HFF-Myc (cell line): ENCODE results near the gene PLEKHM3.

Experiments used
- DNase-seq: peaks from one replicate; pipeline ENCODE4 v3.0.0-alpha.2; 2011; ENCODE audit warnings: low read depth; ENCODE audit errors: extremely low read depth
- H3K4me3 ChIP-seq: replicated peaks from 2 replicates; pipeline ENCODE4 v1.5.1; 2011; ENCODE audit warnings: low read depth, mild to moderate bottlenecking, control low read depth, low read length
- TF ChIP-seq, protein P1 (sequence below): IDR thresholded peaks from 2 replicates; pipeline ENCODE4 v1.5.1; 2012; ENCODE audit warnings: mild to moderate bottlenecking, low read depth, low read length, control low read depth; ENCODE audit errors: missing control alignments

The PLEKHM3 gene

DNA sequence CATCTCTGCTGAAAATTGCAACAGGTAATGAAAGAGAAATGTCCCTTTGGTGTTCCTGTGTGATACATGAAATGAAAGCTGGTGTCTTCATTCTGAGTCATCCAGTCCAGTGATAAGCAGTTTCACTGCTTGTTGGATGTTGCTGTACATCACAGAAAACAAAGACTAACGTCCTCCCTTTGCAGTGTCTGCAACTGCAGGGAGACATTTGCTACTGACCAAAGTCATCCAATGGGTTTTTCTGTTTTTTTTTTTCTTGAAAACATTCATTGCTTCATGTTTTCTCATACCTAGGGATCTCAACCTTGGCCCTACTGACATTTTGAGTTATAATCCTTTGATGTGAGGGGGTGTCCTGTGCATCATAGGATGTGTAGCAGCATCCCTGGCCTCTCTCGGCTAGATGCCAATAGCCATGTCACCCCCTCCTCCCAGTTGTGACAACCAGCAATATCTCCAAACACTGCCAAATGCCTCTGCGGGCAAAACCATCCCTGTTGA is 192.0 kb downstream of the PLEKHM3 start:
- no peak overlapping the region for H3K4me3 ChIP-seq
- TF ChIP-seq, protein P1, sequence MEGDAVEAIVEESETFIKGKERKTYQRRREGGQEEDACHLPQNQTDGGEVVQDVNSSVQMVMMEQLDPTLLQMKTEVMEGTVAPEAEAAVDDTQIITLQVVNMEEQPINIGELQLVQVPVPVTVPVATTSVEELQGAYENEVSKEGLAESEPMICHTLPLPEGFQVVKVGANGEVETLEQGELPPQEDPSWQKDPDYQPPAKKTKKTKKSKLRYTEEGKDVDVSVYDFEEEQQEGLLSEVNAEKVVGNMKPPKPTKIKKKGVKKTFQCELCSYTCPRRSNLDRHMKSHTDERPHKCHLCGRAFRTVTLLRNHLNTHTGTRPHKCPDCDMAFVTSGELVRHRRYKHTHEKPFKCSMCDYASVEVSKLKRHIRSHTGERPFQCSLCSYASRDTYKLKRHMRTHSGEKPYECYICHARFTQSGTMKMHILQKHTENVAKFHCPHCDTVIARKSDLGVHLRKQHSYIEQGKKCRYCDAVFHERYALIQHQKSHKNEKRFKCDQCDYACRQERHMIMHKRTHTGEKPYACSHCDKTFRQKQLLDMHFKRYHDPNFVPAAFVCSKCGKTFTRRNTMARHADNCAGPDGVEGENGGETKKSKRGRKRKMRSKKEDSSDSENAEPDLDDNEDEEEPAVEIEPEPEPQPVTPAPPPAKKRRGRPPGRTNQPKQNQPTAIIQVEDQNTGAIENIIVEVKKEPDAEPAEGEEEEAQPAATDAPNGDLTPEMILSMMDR, result no peak
- DNase-seq, result no peak

DNA sequence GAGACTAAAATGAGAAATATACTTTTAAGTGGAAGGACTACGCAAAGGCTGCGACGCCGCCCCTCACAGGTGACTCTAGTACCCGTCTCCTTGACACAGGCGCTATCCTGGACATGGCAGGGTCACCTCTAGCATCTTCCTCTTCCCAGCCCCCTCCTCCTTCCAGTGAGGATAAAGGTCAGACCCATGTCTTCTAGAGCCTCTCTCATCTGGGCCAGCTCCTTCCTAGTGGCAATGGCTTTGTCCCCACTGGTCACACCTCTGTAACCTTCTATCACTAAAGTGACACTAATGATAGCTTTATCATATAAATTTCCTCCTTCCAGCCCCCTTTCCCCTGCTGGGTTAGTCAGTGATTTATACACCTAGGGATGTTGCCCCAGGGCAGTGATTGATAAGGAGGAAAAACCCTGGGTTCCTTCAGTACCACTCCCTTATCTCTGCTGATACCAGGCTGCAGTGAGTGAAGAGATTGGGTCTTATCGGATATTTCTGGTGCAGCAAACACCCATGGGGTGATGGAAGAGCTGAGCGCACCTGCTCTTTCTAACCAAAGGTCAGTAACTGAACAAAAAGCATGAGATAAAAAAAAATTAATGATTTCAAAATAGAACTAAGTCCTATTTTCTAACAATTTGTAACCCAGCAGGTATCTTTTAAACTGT is 193.6 kb downstream of the PLEKHM3 start:
- no peak for DNase-seq
- TF ChIP-seq, protein P1, result no peak
- H3K4me3 ChIP-seq, result no peak overlapping the region

DNA sequence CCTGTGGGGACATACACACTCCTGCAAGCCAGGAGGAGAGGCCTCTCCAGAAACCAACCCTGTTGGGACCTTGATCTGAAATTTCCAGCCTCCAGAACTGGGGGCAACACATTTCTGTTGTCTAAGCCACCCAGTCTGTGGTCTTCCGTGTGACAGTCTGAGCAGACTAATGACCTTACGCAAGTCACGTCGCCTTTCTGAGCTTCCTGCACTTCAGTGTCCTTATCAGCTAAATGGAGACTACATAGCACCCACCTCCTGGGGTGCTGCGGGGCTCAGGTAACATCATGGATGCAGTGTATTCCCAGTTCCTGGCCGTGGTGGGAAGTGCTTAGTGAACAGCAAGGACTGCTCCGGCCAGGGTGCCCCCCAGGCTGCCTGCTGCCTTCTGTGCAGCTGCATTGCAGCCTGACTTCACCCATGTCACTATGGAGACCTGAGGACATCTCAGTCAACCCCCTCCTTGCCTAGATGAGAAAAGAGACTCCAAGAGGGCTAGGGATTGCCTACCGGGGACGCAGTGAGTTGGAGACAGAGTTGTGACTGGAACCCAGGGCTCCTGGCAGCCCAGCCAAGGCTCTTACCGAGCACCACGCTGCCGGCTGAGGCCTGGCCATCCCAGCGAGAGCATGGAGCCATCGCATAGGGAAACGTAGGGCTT is 194.4 kb downstream of the PLEKHM3 start:
- TF ChIP-seq, protein P1, result no peak
- DNase-seq, result no peak
- H3K4me3 ChIP-seq, result no peak overlapping the region

DNA sequence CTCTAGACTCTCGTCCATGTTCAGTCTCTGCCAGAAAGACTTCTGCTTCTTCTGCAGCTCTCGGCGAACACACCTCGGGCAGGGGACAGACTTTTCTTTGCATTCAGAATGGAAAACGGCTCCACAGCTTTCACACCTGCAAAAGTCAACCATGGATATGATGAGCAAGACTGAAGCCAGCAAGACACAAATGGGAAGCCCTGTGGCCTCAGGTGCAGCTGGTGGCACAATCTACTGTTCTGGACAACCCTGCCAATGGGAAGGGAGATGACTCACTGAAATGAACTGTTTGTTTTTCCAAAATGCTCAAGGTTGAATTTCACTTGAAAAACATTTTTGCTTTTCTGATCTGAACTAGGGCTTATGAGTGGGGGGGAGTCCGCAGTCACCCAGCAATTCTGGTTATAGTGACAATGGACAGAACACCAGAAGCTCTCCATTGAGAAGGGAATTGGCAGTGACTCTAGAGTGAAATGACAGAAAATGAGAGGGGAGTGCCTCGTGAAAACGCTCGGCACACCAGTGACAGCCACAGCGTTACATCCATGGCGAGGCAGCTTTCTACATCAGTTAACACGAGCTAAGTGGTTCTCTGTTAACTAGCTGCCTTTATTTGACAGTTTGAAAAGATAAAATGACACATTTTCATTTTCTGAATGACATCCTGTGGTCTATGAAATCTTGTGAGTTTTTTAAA is 196.8 kb downstream of the PLEKHM3 start:
- no peak for DNase-seq
- no peak overlapping the region for H3K4me3 ChIP-seq
- TF ChIP-seq, protein P1, result no peak

DNA sequence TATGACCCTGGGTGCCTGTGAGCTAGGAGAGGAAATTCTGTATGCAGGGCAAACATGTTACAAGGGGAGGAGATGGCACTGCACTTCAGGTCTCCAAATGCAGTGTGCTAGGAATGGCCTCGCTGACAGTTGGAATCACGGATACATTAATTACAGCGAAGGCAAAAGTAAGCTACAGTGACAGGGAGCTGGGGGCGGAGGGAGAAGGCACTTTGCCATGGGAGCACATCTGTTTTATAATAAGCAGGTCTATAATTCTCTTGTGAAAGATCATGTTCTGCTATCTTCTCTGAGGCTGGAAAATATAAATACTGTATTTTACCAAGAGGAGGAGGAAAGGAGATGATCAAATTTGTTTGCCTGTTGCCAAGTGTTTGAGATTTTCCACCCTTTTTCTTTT is 199.3 kb downstream of the PLEKHM3 start:
- TF ChIP-seq, protein P1, result no peak
- DNase-seq, result no peak
- H3K4me3 ChIP-seq, result no peak overlapping the region

DNA sequence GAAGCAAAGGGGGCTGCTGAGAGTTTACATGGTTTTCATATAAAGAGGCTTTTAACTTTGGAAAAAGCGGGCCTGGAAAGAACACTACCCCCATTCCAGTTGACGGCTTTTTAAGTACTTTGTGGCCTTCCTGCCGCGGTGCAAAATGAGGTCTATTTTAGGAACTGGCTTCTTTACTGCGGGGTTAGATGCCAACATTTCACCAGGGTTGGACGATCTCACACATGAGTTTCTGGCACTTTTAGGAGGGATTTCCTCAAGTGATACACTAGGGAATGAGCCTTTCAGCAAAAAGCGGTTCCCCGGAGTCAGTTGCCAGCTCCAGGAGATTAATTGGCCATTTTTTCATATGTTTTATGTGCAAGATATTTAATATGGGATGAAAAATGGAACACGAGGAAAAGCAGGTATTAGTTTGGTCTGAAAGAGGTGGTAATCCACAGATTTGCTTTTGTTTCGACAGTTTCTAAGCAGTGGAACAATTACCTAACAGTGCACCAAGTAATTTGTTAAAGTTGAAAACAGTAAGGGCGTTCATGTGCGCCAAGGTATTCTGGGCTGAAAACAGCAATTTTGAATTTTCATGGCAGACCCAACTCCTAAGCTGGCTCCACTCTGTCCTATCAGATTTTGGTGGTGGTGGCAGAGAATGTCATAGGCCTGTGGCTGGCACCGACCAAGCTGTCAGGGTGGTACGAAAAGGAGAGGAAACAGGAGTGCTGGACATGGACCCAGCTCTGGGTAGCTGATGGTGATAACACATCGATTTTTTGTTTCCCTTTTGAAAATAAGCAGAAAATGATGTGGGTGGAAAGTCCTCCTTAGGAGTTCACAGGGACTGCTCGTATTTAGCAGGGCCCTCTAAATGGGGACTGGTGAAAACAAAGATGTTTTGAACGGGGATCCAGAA is 200.0 kb downstream of the PLEKHM3 start:
- TF ChIP-seq, protein P1, result no peak
- no peak for DNase-seq
- H3K4me3 ChIP-seq, result no peak overlapping the region
